H9 (cell line): ENCODE measurements around the gene ATP2B2. TPM values are rescaled to one million over a fixed set of nuclear protein-coding genes. Genes with fewer than 3 reads are reported as not detected.

Experiments
- DNase-seq: peaks from one replicate; pipeline ENCODE4 v3.0.0-alpha.2; 2017
- H2AFZ ChIP-seq: one replicate; pipeline ENCODE4 v1.6.1; 2013; ENCODE audit warnings: mild to moderate bottlenecking, low read length, control low read depth, moderate library complexity
- H2AK5ac ChIP-seq: 2 replicates; pipeline ENCODE4 v1.6.1; 2013; ENCODE audit warnings: low read length, control low read depth, mixed read lengths; ENCODE audit not compliant: insufficient read length
- H2BK120ac ChIP-seq: one replicate; pipeline ENCODE4 v1.6.1; 2013; ENCODE audit warnings: low read depth, mild to moderate bottlenecking, low read length, control low read depth, inconsistent platforms; ENCODE audit not compliant: poor library complexity, severe bottlenecking
- H2BK12ac ChIP-seq: 2 replicates; pipeline ENCODE4 v1.6.1; 2013; ENCODE audit warnings: low read length, control low read depth, mixed read lengths, low read depth; ENCODE audit not compliant: insufficient read length
- H2BK15ac ChIP-seq: 2 replicates; pipeline ENCODE4 v1.6.1; 2013; ENCODE audit warnings: low read depth, low read length, control low read depth
- H2BK20ac ChIP-seq: one replicate; pipeline ENCODE4 v1.6.1; 2013; ENCODE audit warnings: low read depth, mild to moderate bottlenecking, low read length, control low read depth, inconsistent platforms; ENCODE audit not compliant: poor library complexity, severe bottlenecking
- H2BK5ac ChIP-seq: 2 replicates; pipeline ENCODE4 v1.6.1; 2013; ENCODE audit warnings: low read length, control low read depth, mixed read lengths; ENCODE audit not compliant: insufficient read length
- H3K14ac ChIP-seq: 2 replicates; pipeline ENCODE4 v1.6.1; 2013; ENCODE audit warnings: low read length, control low read depth; ENCODE audit not compliant: insufficient read depth
- H3K18ac ChIP-seq: 2 replicates; pipeline ENCODE4 v1.6.1; 2013; ENCODE audit warnings: low read depth, mild to moderate bottlenecking, mixed read lengths, low read length, control low read depth; ENCODE audit not compliant: insufficient read length
- H3K23ac ChIP-seq: 2 replicates; pipeline ENCODE4 v1.6.1; 2013; ENCODE audit warnings: low read length, control low read depth, mixed read lengths, low read depth; ENCODE audit not compliant: insufficient read length
- H3K23me2 ChIP-seq: 2 replicates; pipeline ENCODE4 v1.6.1; 2013; ENCODE audit warnings: low read depth, mild to moderate bottlenecking, mixed read lengths, low read length, control low read depth; ENCODE audit not compliant: insufficient read length, poor library complexity, severe bottlenecking
- H3K27ac ChIP-seq: 2 replicates; pipeline ENCODE4 v1.5.1; 2013; ENCODE audit warnings: low read length, control low read depth, mixed read lengths, low read depth; ENCODE audit not compliant: insufficient read length
- H3K27me3 ChIP-seq: 2 replicates; pipeline ENCODE4 v1.6.1; 2013; ENCODE audit warnings: low read length, control low read depth, inconsistent platforms; ENCODE audit not compliant: insufficient read depth
- H3K4ac ChIP-seq: 2 replicates; pipeline ENCODE4 v1.6.1; 2013; ENCODE audit warnings: low read depth, mild to moderate bottlenecking, control low read depth, inconsistent platforms, low read length, moderate library complexity
- H3K4me1 ChIP-seq: 2 replicates; pipeline ENCODE4 v1.6.1; 2013; ENCODE audit warnings: low read length, control low read depth, inconsistent platforms; ENCODE audit not compliant: insufficient read depth
- H3K4me2 ChIP-seq: 2 replicates; pipeline ENCODE4 v1.6.1; 2013; ENCODE audit warnings: low read length, control low read depth, mixed read lengths; ENCODE audit not compliant: insufficient read length, insufficient read depth
- H3K56ac ChIP-seq: 2 replicates; pipeline ENCODE4 v1.6.1; 2013; ENCODE audit warnings: low read depth, mild to moderate bottlenecking, mixed read lengths, low read length, control low read depth; ENCODE audit not compliant: insufficient read length
- H3K79me1 ChIP-seq: 2 replicates; pipeline ENCODE4 v1.6.1; 2013; ENCODE audit warnings: low read depth, mild to moderate bottlenecking, moderate library complexity, low read length, control low read depth, inconsistent platforms; ENCODE audit not compliant: insufficient read depth, poor library complexity, severe bottlenecking
- H3K79me2 ChIP-seq: 2 replicates; pipeline ENCODE4 v1.6.1; 2013; ENCODE audit warnings: low read length, control low read depth, inconsistent platforms; ENCODE audit not compliant: insufficient read depth
- H3K9ac ChIP-seq: 2 replicates; pipeline ENCODE4 v1.6.1; 2013; ENCODE audit warnings: low read length, control low read depth, mixed read lengths; ENCODE audit not compliant: insufficient read length; ENCODE audit errors: extremely low read depth
- H3K9me3 ChIP-seq: one replicate; pipeline ENCODE4 v1.6.1; 2013; ENCODE audit warnings: low read depth, low read length, inconsistent platforms; ENCODE audit not compliant: control insufficient read depth
- H3T11ph ChIP-seq: one replicate; pipeline ENCODE4 v1.6.1; 2013; ENCODE audit warnings: mild to moderate bottlenecking, low read length, control low read depth, inconsistent platforms
- H4K20me1 ChIP-seq: one replicate; pipeline ENCODE4 v1.6.1; 2013; ENCODE audit not compliant: control insufficient read depth, insufficient read length, insufficient read depth
- H4K5ac ChIP-seq: 2 replicates; pipeline ENCODE4 v1.6.1; 2013; ENCODE audit warnings: low read depth, mild to moderate bottlenecking, mixed read lengths, low read length, control low read depth; ENCODE audit not compliant: insufficient read length
- H4K8ac ChIP-seq: replicated peaks from 2 replicates; pipeline ENCODE4 v1.6.1; 2013; ENCODE audit warnings: low read length, control low read depth, mixed read lengths, low read depth; ENCODE audit not compliant: insufficient read length
- H4K91ac ChIP-seq: 2 replicates; pipeline ENCODE4 v1.6.1; 2013; ENCODE audit warnings: low read depth, mild to moderate bottlenecking, moderate library complexity, mixed read lengths, low read length, control low read depth; ENCODE audit not compliant: insufficient read length
- H3K27ac Mint-ChIP-seq, 3 experiments: 2 replicates in 2 of 3; 3 replicates in 1 of 3; pipeline ENCODE4 v1.8.0; 2020 to 2021; ENCODE audit warnings: mixed read lengths in 3 of 3, mild to moderate bottlenecking in 1 of 3, moderate library complexity in 1 of 3
- H3K27me3 Mint-ChIP-seq: 2 replicates; pipeline ENCODE4 v1.8.0; 2021; ENCODE audit warnings: low read depth, mild to moderate bottlenecking, moderate library complexity, mixed read lengths
- H3K36me3 Mint-ChIP-seq, 3 experiments: 2 replicates in 2 of 3; 3 replicates in 1 of 3; pipeline ENCODE4 v1.8.0; 2020 to 2021; ENCODE audit warnings: low read depth in 3 of 3, mixed read lengths in 3 of 3; ENCODE audit not compliant: insufficient read depth in 1 of 3
- H3K4me1 Mint-ChIP-seq, 2 experiments: 2 replicates each; pipeline ENCODE4 v1.8.0; 2020; ENCODE audit warnings: mixed read lengths in 2 of 2
- H3K4me3 Mint-ChIP-seq, 2 experiments: 2 replicates in 1 of 2; 3 replicates in 1 of 2; pipeline ENCODE4 v1.8.0; 2020 to 2021; ENCODE audit warnings: mild to moderate bottlenecking in 2 of 2, mixed read lengths in 2 of 2, moderate library complexity in 1 of 2
- H3K9me3 Mint-ChIP-seq, 2 experiments: 2 replicates in 1 of 2; 3 replicates in 1 of 2; pipeline ENCODE4 v1.8.0; 2020; ENCODE audit warnings: mild to moderate bottlenecking in 2 of 2, mixed read lengths in 2 of 2, moderate library complexity in 1 of 2
- CTCF ChIP-seq: fragments of 200-600 bp; sonication (generic); conservative IDR thresholded peaks from 3 replicates; pipeline ENCODE4 v1.8.0; 2021; ENCODE audit warnings: antibody characterized with exemption, mild to moderate bottlenecking
- WGBS: extraction: QIAGEN DNeasy Blood & Tissue Kit; methylation state at CpG from one replicate; pipeline ENCODE4 v1.1.7; 2013; ENCODE audit warnings: missing lambda C conversion rate, low lambda C conversion rate, mixed read lengths; ENCODE audit not compliant: insufficient read length; ENCODE audit errors: extremely low coverage; 5-methylcytosine and 5-hydroxymethylcytosine counted together
- total RNA-seq: library from RNA; stranded (reverse); gene quantifications from 2 replicates; pipeline ENCODE4 v1.2.1, GENCODE V29; 2021

Gene ATP2B2
- total RNA-seq, 1 experiment from 2014 or later = 0.33 TPM

GRCh38 chr3:10534066-10534465, 28.7 kb upstream of the ATP2B2 start:
- H3K4me1 Mint-ChIP-seq = no peaks in the 10 kb centered on the region
- TF ChIP-seq CTCF = no peak
- H3K27me3 Mint-ChIP-seq = peaks cover 18% of the 10 kb centered on the region

More at GRCh38 chr3:10534066-10534465, 28.7 kb upstream of the ATP2B2 start:
- no peak overlapping the region for H4K91ac ChIP-seq
- H3K36me3 Mint-ChIP-seq = no peaks in the 10 kb centered on the region
- no peak overlapping the region for H3K4me2 ChIP-seq
- WGBS = no CpG with 5 or more reads among the region's 4 CpGs
- H3K18ac ChIP-seq = no peak overlapping the region
- H4K5ac ChIP-seq = no peak overlapping the region
- no peaks in the 10 kb centered on the region for H3K4me1 ChIP-seq
- H4K8ac ChIP-seq = no peak overlapping the region
- no peaks in the 10 kb centered on the region for H3K79me2 ChIP-seq
- no peak overlapping the region for H3K4me3 Mint-ChIP-seq
- no peak for DNase-seq
- peaks cover 2 to 5% of the 10 kb centered on the region in 2 experiments; a peak in 3 of 5 replicates for H3K9me3 Mint-ChIP-seq
- no peaks in the 10 kb centered on the region for H4K20me1 ChIP-seq
- no peak overlapping the region for H3K9ac ChIP-seq
- H3K14ac ChIP-seq = no peak overlapping the region
- no peaks in the 10 kb centered on the region for H3K27me3 ChIP-seq
- no peaks in the 10 kb centered on the region for H3K79me1 ChIP-seq
- H3K27ac ChIP-seq = no peak overlapping the region
- no peak overlapping the region for H2AFZ ChIP-seq
- no peak overlapping the region for H3T11ph ChIP-seq
- H2AK5ac ChIP-seq = no peak overlapping the region
- H3K27ac Mint-ChIP-seq = no peak overlapping the region
- no peak overlapping the region for H2BK15ac ChIP-seq
- H3K23ac ChIP-seq = no peak overlapping the region
- no peak overlapping the region for H3K4ac ChIP-seq
- no peak overlapping the region for H2BK12ac ChIP-seq
- no peaks in the 10 kb centered on the region for H3K9me3 ChIP-seq
- no peak overlapping the region for H3K56ac ChIP-seq
- no peak overlapping the region for H2BK20ac ChIP-seq
- no peak overlapping the region for H2BK5ac ChIP-seq
- H2BK120ac ChIP-seq = no peak overlapping the region
- no peaks in the 10 kb centered on the region for H3K23me2 ChIP-seq
